ENCODE results near the gene STX7. TPM values are rescaled to one million over a fixed set of nuclear protein-coding genes. Genes with fewer than 3 reads are reported as not detected.
"Not testable (repeated sequence)": the region's sequence is repeated elsewhere in the genome, so short reads cannot be mapped to it uniquely, and the experiment has no call there.

Gene STX7
- total RNA-seq, 1 experiment from 2014 or later, result 41.0 TPM

- intact Hi-C loops (cut with micrococcal nuclease; ENCODE audit: unreplicated experiment), result loop anchor here (10.0 kb wide), 1 partner anchor 57 kb away; no protein-coding TSS in a partner anchor
- Histone ChIP-seq H3K36me3 (ENCODE audit: control insufficient read depth, insufficient read depth, low read length) (no peaks in the 10 kb centered on the region), H3K9me3 (no peaks in the 10 kb centered on the region; the same call in 1 of the 2 replicates), H3K4me1 (no peaks in the 10 kb centered on the region), H3K4me3 (ENCODE audit: low read depth, low read length) (no peak within 1 kb of the TSS), H3K27me3 (replicated peaks; ENCODE audit: control insufficient read depth, insufficient read depth, low read length) (no peaks in the 10 kb centered on the region)
- BruUV-seq (replicated peaks), result no TSS peak
- Mint-ChIP-seq H3K4me1 (ENCODE audit: low read depth, unreplicated experiment) (no peaks in the 10 kb centered on the region), H3K9me3 (ENCODE audit: unreplicated experiment) (no peaks in the 10 kb centered on the region), H3K27ac (ENCODE audit: unreplicated experiment) (no peak within 1 kb of the TSS), H3K27me3 (ENCODE audit: insufficient read depth, unreplicated experiment) (peaks cover 5% of the 10 kb centered on the region), H3K4me3 (ENCODE audit: unreplicated experiment) (no peak within 1 kb of the TSS), H3K36me3 (ENCODE audit: insufficient read depth, unreplicated experiment) (no peaks in the 10 kb centered on the region)
- no peak for DNase-seq
- TF ChIP-seq CTCF (IDR thresholded peaks at IDR 0.05; ENCODE audit: insufficient read depth in 1 of 2, low read depth in 1 of 2, low read length in 1 of 2, severe bottlenecking in 1 of 2, unreplicated experiment in 1 of 2), result no peak
- CTCF ChIA-PET, result no interaction called here
- POLR2A ChIA-PET, result no interaction called here
Measured at GRCh38 chr6:132537977-132538376, 25.1 kb upstream of the STX7 start, which contains the start of gene TAAR9. TSS of gene TAAR9 (plus strand) at chr6:132538277. CDS start at chr6:132538290, 13 bp downstream.

GRCh38 chr6:132537145-132537544 lies 24.2 kb upstream of the STX7 start:
- no peak overlapping the region for H3K4me3 Mint-ChIP-seq (ENCODE audit: unreplicated experiment)
- no TSS peak for BruUV-seq (replicated peaks)
- no peak overlapping the region for H3K4me3 ChIP-seq (ENCODE audit: low read depth, low read length)
- no peak for DNase-seq
- H3K27me3 Mint-ChIP-seq (ENCODE audit: insufficient read depth, unreplicated experiment), result peaks cover 5% of the 10 kb centered on the region
- H3K9me3 ChIP-seq, result no peaks in the 10 kb centered on the region; the same call in 1 of the 2 replicates
- no peaks in the 10 kb centered on the region for H3K36me3 Mint-ChIP-seq (ENCODE audit: insufficient read depth, unreplicated experiment)
- H3K4me1 Mint-ChIP-seq (ENCODE audit: low read depth, unreplicated experiment), result no peaks in the 10 kb centered on the region
- no peaks in the 10 kb centered on the region for H3K27me3 ChIP-seq (replicated peaks; ENCODE audit: control insufficient read depth, insufficient read depth, low read length)
- intact Hi-C loops (cut with micrococcal nuclease; ENCODE audit: unreplicated experiment), result loop anchor here (10.0 kb wide), 1 partner anchor 58 kb away; no protein-coding TSS in a partner anchor
- ChIA-PET CTCF (no interaction called here), POLR2A (no interaction called here)
- TF ChIP-seq CTCF (IDR thresholded peaks at IDR 0.05; ENCODE audit: insufficient read depth in 1 of 2, low read depth in 1 of 2, low read length in 1 of 2, severe bottlenecking in 1 of 2, unreplicated experiment in 1 of 2), result no peak
- no peaks in the 10 kb centered on the region for H3K9me3 Mint-ChIP-seq (ENCODE audit: unreplicated experiment)
- no peaks in the 10 kb centered on the region for H3K4me1 ChIP-seq
- no peaks in the 10 kb centered on the region for H3K36me3 ChIP-seq (ENCODE audit: control insufficient read depth, insufficient read depth, low read length)
- H3K27ac Mint-ChIP-seq (ENCODE audit: unreplicated experiment), result no peak overlapping the region

- BruUV-seq (replicated peaks); H3K27me3 ChIP-seq (replicated peaks; ENCODE audit: control insufficient read depth, insufficient read depth, low read length); H3K9me3 Mint-ChIP-seq (ENCODE audit: unreplicated experiment); H3K4me1 ChIP-seq; H3K36me3 ChIP-seq (ENCODE audit: control insufficient read depth, insufficient read depth, low read length); H3K36me3 Mint-ChIP-seq (ENCODE audit: insufficient read depth, unreplicated experiment); H3K27me3 Mint-ChIP-seq (ENCODE audit: insufficient read depth, unreplicated experiment); CTCF ChIA-PET; H3K4me3 Mint-ChIP-seq (ENCODE audit: unreplicated experiment); POLR2A ChIA-PET; H3K4me1 Mint-ChIP-seq (ENCODE audit: low read depth, unreplicated experiment); H3K9me3 ChIP-seq; H3K4me3 ChIP-seq (ENCODE audit: low read depth, low read length); H3K27ac Mint-ChIP-seq (ENCODE audit: unreplicated experiment); DNase-seq: not testable (repeated sequence)
- intact Hi-C loops (cut with micrococcal nuclease; ENCODE audit: unreplicated experiment), result loop anchor here (5.0 to 10.0 kb wide), 3 partner anchors 60 to 288 kb away; no protein-coding TSS in a partner anchor
Measured at GRCh38 chr6:132534546-132534945, 21.6 kb upstream of the STX7 start.
